Keratinocyte (primary cell): ENCODE results near the gene GFOD2. TPM values are rescaled to one million over a fixed set of nuclear protein-coding genes. Genes with fewer than 3 reads are reported as not detected.

Source experiments
- DNase-seq: peaks from one replicate; pipeline ENCODE4 v3.0.0-alpha.2; 2011; ENCODE audit warnings: low read depth, missing footprints, low spot score
- FAIRE-seq: peaks from 2 replicates; lab custom pipeline; 2011; peaks lifted over from hg19 to GRCh38; lab: Jason Lieb, UNC
- H2AFZ ChIP-seq: 2 replicates; pipeline ENCODE4 v1.6.0; 2012; ENCODE audit warnings: low read length, control low read depth, inconsistent platforms; ENCODE audit not compliant: control insufficient read depth
- H3K27ac ChIP-seq: 2 replicates; pipeline ENCODE4 v1.5.1; 2011; ENCODE audit warnings: low read length; ENCODE audit not compliant: control insufficient read depth, insufficient read depth
- H3K27me3 ChIP-seq: 3 replicates; pipeline ENCODE4 v1.6.0; 2011; ENCODE audit warnings: low read length; ENCODE audit not compliant: control insufficient read depth, insufficient read depth; ENCODE audit errors: extremely low read depth
- H3K36me3 ChIP-seq, 2 experiments: 2 replicates in 1 of 2; 3 replicates in 1 of 2; pipeline ENCODE4 v1.5.1; 2011; ENCODE audit warnings: low read length in 2 of 2, mild to moderate bottlenecking in 1 of 2; ENCODE audit not compliant: control insufficient read depth in 2 of 2, insufficient read depth in 2 of 2; ENCODE audit errors: extremely low read depth in 1 of 2
- H3K4me1 ChIP-seq: 3 replicates; pipeline ENCODE4 v1.5.1; 2011; ENCODE audit warnings: low read length; ENCODE audit not compliant: control insufficient read depth, insufficient read depth; ENCODE audit errors: extremely low read depth
- H3K4me2 ChIP-seq: 3 replicates; pipeline ENCODE4 v1.6.0; 2011; ENCODE audit warnings: low read depth, low read length; ENCODE audit not compliant: control insufficient read depth, insufficient read depth; ENCODE audit errors: extremely low read depth
- H3K4me3 ChIP-seq, 3 experiments: fragments of 200-600 bp in 1 of 3; sonication (generic) in 1 of 3; 2 replicates in 2 of 3; 3 replicates in 1 of 3; pipeline ENCODE4 v1.5.1; 2011 to 2016; ENCODE audit warnings: low read length in 3 of 3, mild to moderate bottlenecking in 3 of 3, control low read depth in 2 of 3, inconsistent platforms in 1 of 3, low read depth in 1 of 3, mixed read lengths in 1 of 3, mixed run types in 1 of 3, moderate library complexity in 1 of 3; ENCODE audit not compliant: control insufficient read depth in 2 of 3, insufficient read depth in 2 of 3; ENCODE audit errors: extremely low read depth in 1 of 3
- H3K79me2 ChIP-seq: 2 replicates; pipeline ENCODE4 v1.6.0; 2012; ENCODE audit warnings: low read length; ENCODE audit not compliant: control insufficient read depth, insufficient read depth
- H3K9ac ChIP-seq: 3 replicates; pipeline ENCODE4 v1.6.0; 2011; ENCODE audit warnings: low read length; ENCODE audit not compliant: control insufficient read depth, insufficient read depth; ENCODE audit errors: extremely low read depth
- H3K9me1 ChIP-seq: 3 replicates; pipeline ENCODE4 v1.6.0; 2011; ENCODE audit warnings: low read length; ENCODE audit not compliant: control insufficient read depth, insufficient read depth; ENCODE audit errors: extremely low read depth
- H3K9me3 ChIP-seq: 2 replicates; pipeline ENCODE4 v1.5.1; 2012; ENCODE audit warnings: low read depth, low read length; ENCODE audit not compliant: control insufficient read depth
- H4K20me1 ChIP-seq: 3 replicates; pipeline ENCODE4 v1.6.0; 2011; ENCODE audit warnings: low read length; ENCODE audit not compliant: control insufficient read depth, insufficient read depth; ENCODE audit errors: extremely low read depth
- EZH2 ChIP-seq: IDR thresholded peaks from one replicate; pipeline ENCODE4 v1.6.1; 2012; ENCODE audit warnings: inconsistent platforms, mild to moderate bottlenecking, low read length, moderate library complexity
- dilution Hi-C: fragments of 300-500 bp; cut with MboI; formaldehyde crosslinking; loops from one replicate; pipeline ENCODE4 v1.7.0; 2020; ENCODE audit warnings: low sequenced_read_pairs; ENCODE audit not compliant: extremely low pct_ligation_motif_present
- polyA plus RNA-seq, 5 experiments: library from polyadenylated mRNA; depleted of rRNA in 3 of 5; stranded (reverse) in 3 of 5; stranded (forward) in 1 of 5; unstranded in 1 of 5; fragments of >200 nt; gene quantifications; 1 replicate in 1 of 5; 2 replicates in 3 of 5; 3 replicates in 1 of 5; pipeline versions ENCODE4 v1.2.1 to v1.2.3, GENCODE V29; 2011 to 2012; ENCODE audit warnings: missing spikeins in 2 of 5, low read depth in 1 of 5, low replicate concordance in 1 of 5
- TF ChIP-seq, protein P1 (sequence below), 3 experiments: IDR thresholded peaks in 1 of 3; conservative IDR thresholded peaks in 1 of 3; optimal IDR thresholded peaks in 1 of 3; 2 replicates in 2 of 3; 3 replicates in 1 of 3; pipeline versions ENCODE3 to v1.5.1; 2011; ENCODE audit warnings: low read length in 3 of 3, mild to moderate bottlenecking in 3 of 3, moderate library complexity in 2 of 3, control low read depth in 1 of 3, inconsistent platforms in 1 of 3; ENCODE audit not compliant: insufficient read depth in 2 of 3; ENCODE audit errors: extremely low read depth in 1 of 3

Gene GFOD2
- polyA plus RNA-seq, 1 donor (not counting 4 experiments of a cell fraction or from before 2014, with no cell fraction given) = 13.2 TPM

DNA sequence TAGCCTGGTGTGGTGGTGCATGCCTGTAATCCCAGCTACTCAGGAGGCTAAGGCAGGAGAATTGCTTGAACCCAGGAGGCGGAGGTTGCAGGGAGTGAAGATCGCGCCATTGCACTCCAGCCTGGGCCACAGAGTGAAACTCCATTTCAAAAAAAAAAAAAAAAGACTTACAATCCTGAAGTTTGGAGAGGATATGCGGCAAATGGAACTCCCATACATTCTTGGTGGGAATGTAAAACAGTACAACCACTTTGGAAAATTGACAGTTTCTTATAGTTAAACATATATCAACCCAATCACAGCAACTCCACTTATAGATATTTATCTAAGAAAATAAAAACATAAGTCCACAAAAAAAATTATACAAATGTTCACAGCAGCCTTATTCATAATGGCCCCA is 11.9 kb downstream of the GFOD2 start:
- no peak for DNase-seq
- dilution Hi-C loops = no loop called here
- Histone ChIP-seq H3K36me3 (peaks cover 0 to 4% of the 10 kb centered on the region in 2 experiments), H4K20me1 (peaks cover 3% of the 10 kb centered on the region), H3K9ac (no peak overlapping the region), H3K9me3 (no peaks in the 10 kb centered on the region), H3K4me1 (peaks cover 9% of the 10 kb centered on the region), H3K9me1 (peaks cover 5% of the 10 kb centered on the region), H3K27me3 (no peaks in the 10 kb centered on the region), H2AFZ (no peak overlapping the region), H3K4me3 (no peak overlapping the region), H3K27ac (no peak overlapping the region), H3K4me2 (no peak overlapping the region), H3K79me2 (peaks cover 67% of the 10 kb centered on the region)
- TF ChIP-seq EZH2 = no peak
- TF ChIP-seq, protein P1, sequence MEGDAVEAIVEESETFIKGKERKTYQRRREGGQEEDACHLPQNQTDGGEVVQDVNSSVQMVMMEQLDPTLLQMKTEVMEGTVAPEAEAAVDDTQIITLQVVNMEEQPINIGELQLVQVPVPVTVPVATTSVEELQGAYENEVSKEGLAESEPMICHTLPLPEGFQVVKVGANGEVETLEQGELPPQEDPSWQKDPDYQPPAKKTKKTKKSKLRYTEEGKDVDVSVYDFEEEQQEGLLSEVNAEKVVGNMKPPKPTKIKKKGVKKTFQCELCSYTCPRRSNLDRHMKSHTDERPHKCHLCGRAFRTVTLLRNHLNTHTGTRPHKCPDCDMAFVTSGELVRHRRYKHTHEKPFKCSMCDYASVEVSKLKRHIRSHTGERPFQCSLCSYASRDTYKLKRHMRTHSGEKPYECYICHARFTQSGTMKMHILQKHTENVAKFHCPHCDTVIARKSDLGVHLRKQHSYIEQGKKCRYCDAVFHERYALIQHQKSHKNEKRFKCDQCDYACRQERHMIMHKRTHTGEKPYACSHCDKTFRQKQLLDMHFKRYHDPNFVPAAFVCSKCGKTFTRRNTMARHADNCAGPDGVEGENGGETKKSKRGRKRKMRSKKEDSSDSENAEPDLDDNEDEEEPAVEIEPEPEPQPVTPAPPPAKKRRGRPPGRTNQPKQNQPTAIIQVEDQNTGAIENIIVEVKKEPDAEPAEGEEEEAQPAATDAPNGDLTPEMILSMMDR (optimal IDR thresholded peaks at IDR 0.05 in 1 of 3, IDR thresholded peaks at IDR 0.05 in 1 of 3, conservative IDR thresholded peaks at IDR 0.05 in 1 of 3; ENCODE audit: extremely low read depth in 1 of 3, insufficient read depth in 2 of 3, low read length in 3 of 3) = no peak
- no peak for FAIRE-seq

DNA sequence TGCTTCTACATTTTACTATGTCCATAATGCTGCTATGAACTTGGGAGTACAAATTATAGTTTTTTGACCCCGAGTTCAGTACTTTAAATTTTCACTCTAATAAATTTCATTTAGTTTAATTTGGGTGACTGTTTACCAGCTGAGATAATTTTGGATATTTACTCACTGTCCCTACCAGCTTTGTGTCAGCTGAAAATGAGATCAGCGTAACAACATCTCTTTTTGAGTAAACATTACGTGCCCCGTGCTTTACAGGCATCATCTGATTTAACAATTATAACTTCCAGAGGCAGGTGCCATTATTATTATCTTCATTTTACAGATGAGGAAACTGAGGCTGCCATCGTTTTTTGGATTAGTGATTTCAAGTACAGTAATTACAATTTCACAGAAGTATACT is 15.0 kb downstream of the GFOD2 start:
- TF ChIP-seq, protein P1 (optimal IDR thresholded peaks at IDR 0.05 in 1 of 3, IDR thresholded peaks at IDR 0.05 in 1 of 3, conservative IDR thresholded peaks at IDR 0.05 in 1 of 3; ENCODE audit: extremely low read depth in 1 of 3, insufficient read depth in 2 of 3, low read length in 3 of 3) = no peak
- no peak for TF ChIP-seq EZH2
- peaks cover 61% of the 10 kb centered on the region for H3K79me2 ChIP-seq
- no peaks in the 10 kb centered on the region for H3K9me3 ChIP-seq
- no peak overlapping the region for H3K27ac ChIP-seq
- H3K36me3 ChIP-seq = peaks cover 0 to 4% of the 10 kb centered on the region in 2 experiments
- H4K20me1 ChIP-seq = peaks cover 3% of the 10 kb centered on the region
- dilution Hi-C loops = no loop called here
- FAIRE-seq = no peak
- DNase-seq = no peak
- H3K9ac ChIP-seq = no peak overlapping the region
- H3K27me3 ChIP-seq = no peaks in the 10 kb centered on the region
- H2AFZ ChIP-seq = no peak overlapping the region
- no peak overlapping the region for H3K4me2 ChIP-seq
- peaks cover 5% of the 10 kb centered on the region for H3K9me1 ChIP-seq
- H3K4me3 ChIP-seq = no peak overlapping the region
- H3K4me1 ChIP-seq = peaks cover 9% of the 10 kb centered on the region
